ENCODE measurements around the gene TMEM150B.

DNA sequence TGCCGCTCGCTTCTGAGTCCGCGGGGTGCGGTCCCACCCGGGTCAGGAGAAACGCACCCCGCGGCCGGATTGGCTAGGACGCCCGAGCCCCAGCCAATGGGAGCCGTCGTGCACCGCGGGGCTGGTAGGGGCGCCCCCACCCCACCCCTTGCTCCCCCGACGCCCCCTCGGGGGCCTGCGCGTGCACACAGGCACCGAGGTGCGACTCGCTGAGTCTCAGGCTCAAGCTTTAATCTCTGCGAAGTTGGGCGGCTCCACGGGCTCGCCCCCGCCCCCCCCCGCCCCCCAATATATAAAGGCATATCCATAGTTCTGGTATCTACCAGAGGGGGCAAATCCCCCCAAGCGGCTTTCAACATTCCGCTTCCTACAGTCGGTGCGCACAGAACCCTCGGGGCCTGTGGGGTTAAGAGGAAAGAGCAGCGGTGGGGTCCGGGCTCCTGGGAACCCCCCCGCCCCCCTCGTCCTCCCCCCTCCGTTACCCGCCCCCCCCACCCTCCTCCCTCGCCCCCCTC lies 29.6 kb upstream of the TMEM150B start, which contains the start of gene COX6B2:
- TF ChIP-seq, protein P1, sequence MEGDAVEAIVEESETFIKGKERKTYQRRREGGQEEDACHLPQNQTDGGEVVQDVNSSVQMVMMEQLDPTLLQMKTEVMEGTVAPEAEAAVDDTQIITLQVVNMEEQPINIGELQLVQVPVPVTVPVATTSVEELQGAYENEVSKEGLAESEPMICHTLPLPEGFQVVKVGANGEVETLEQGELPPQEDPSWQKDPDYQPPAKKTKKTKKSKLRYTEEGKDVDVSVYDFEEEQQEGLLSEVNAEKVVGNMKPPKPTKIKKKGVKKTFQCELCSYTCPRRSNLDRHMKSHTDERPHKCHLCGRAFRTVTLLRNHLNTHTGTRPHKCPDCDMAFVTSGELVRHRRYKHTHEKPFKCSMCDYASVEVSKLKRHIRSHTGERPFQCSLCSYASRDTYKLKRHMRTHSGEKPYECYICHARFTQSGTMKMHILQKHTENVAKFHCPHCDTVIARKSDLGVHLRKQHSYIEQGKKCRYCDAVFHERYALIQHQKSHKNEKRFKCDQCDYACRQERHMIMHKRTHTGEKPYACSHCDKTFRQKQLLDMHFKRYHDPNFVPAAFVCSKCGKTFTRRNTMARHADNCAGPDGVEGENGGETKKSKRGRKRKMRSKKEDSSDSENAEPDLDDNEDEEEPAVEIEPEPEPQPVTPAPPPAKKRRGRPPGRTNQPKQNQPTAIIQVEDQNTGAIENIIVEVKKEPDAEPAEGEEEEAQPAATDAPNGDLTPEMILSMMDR (IDR thresholded peaks at IDR 0.05; ENCODE audit: extremely low read depth in 1 of 2, insufficient read depth in 1 of 2, low read depth in 1 of 2, low read length in 2 of 2): no peak
- TF ChIP-seq POLR2A (IDR thresholded peaks at IDR 0.05; ENCODE audit: low read depth, low read length): no peak
